ENCODE measurements around the gene NAA30.

Gene NAA30

GRCh38 chr14:57392830-57393229 lies 2.4 kb downstream of the NAA30 start:
- no peak for DNase-seq (ENCODE audit: low read depth in 2 of 2)

- no peak for DNase-seq (ENCODE audit: low read depth in 2 of 2)
Measured at GRCh38 chr14:57400556-57401494, 10.4 kb downstream of the NAA30 start.

- DNase-seq (ENCODE audit: low read depth in 2 of 2): no peak
Measured at GRCh38 chr14:57401501-57401900, 11.1 kb downstream of the NAA30 start.

- DNase-seq (ENCODE audit: low read depth in 2 of 2): no peak
Measured at GRCh38 chr14:57402173-57402852, 11.9 kb downstream of the NAA30 start.

- DNase-seq (ENCODE audit: low read depth in 2 of 2): no peak
Measured at GRCh38 chr14:57403521-57403864, 13.1 kb downstream of the NAA30 start.

GRCh38 chr14:57405562-57405961 lies 15.2 kb downstream of the NAA30 start:
- no peak for DNase-seq (ENCODE audit: low read depth in 2 of 2)

GRCh38 chr14:57408037-57408436 lies 17.7 kb downstream of the NAA30 start:
- DNase-seq (ENCODE audit: low read depth in 2 of 2): no peak

GRCh38 chr14:57408634-57409033 lies 18.2 kb downstream of the NAA30 start:
- DNase-seq (ENCODE audit: low read depth in 2 of 2): no peak

GRCh38 chr14:57412341-57412740 lies 22.0 kb downstream of the NAA30 start:
- DNase-seq (ENCODE audit: low read depth in 2 of 2): no peak

GRCh38 chr14:57413849-57414248 lies 23.5 kb downstream of the NAA30 start:
- DNase-seq (ENCODE audit: low read depth in 2 of 2): no peak

- DNase-seq (ENCODE audit: low read depth in 2 of 2): no peak
Measured at GRCh38 chr14:57417228-57417627, 26.8 kb downstream of the NAA30 start.

GRCh38 chr14:57418999-57419398 lies 28.6 kb downstream of the NAA30 start:
- DNase-seq (ENCODE audit: low read depth in 2 of 2): no peak

GRCh38 chr14:57420033-57420432 lies 29.6 kb downstream of the NAA30 start:
- no peak for DNase-seq (ENCODE audit: low read depth in 2 of 2)

GRCh38 chr14:57420986-57421385 lies 30.6 kb downstream of the NAA30 start:
- no peak for DNase-seq (ENCODE audit: low read depth in 2 of 2)

- no peak for DNase-seq (ENCODE audit: low read depth in 2 of 2)
Measured at GRCh38 chr14:57435923-57436322, 45.5 kb downstream of the NAA30 start.

- no peak for DNase-seq (ENCODE audit: low read depth in 2 of 2)
Measured at GRCh38 chr14:57461777-57462320, 71.5 kb downstream of the NAA30 start.

GRCh38 chr14:57462551-57462950 lies 72.2 kb downstream of the NAA30 start:
- DNase-seq (ENCODE audit: low read depth in 2 of 2): no peak

GRCh38 chr14:57464008-57464730 lies 73.8 kb downstream of the NAA30 start:
- no peak for DNase-seq (ENCODE audit: low read depth in 2 of 2)

Measured in stimulated activated CD4-positive, alpha-beta T cell treated with anti-CD3 and anti-CD28 coated beads, Interleukin-15, amount 100 ng/mL, for 48 hours (primary cell).